Heart right ventricle (tissue), 16 donors: ENCODE results near the gene NDUFA7. TPM values are rescaled to one million over a fixed set of nuclear protein-coding genes. Genes with fewer than 3 reads are reported as not detected.
A peak's percentile ranks its signal among the peaks of the same experiment; 100 is the strongest.
"Not testable (repeated sequence)": the region's sequence is repeated elsewhere in the genome, so short reads cannot be mapped to it uniquely, and the experiment has no call there.

Experiments
- ATAC-seq, 8 donors: fragments of 200-7000 bp; cut with Tn5 transposase; one replicate each; pipeline ENCODE4 v1.9.1; 2020; ENCODE audit warnings: mild to moderate bottlenecking in 8 of 8, moderate library complexity in 8 of 8, moderate number of reproducible peaks in 1 of 8
- DNase-seq, 2 donors: peaks; one replicate each; pipeline ENCODE4 v3.0.0-alpha.2; 2020
- H3K27ac ChIP-seq, 10 donors: fragments of 200-600 bp; sonication (generic) in 2 of 10; one replicate each; pipeline versions ENCODE4 v1.5.0 to v1.8.0; 2020 to 2022; ENCODE audit warnings: mild to moderate bottlenecking in 3 of 10
- H3K27me3 ChIP-seq, 7 donors: fragments of 200-600 bp; one replicate each; pipeline ENCODE4 v1.8.0; 2021 to 2022; ENCODE audit warnings: mild to moderate bottlenecking in 2 of 7
- H3K36me3 ChIP-seq, 9 donors: fragments of 200-600 bp; sonication (generic) in 1 of 9; one replicate each; pipeline versions ENCODE4 v1.5.0 to v1.8.0; 2020 to 2022; ENCODE audit warnings: mild to moderate bottlenecking in 2 of 9
- H3K4me1 ChIP-seq, 9 donors: fragments of 200-600 bp; sonication (generic) in 1 of 9; one replicate each; pipeline versions ENCODE4 v1.5.0 to v1.8.0; 2020 to 2022; ENCODE audit warnings: mild to moderate bottlenecking in 4 of 9
- H3K4me3 ChIP-seq, 10 donors: fragments of 200-600 bp; sonication (generic) in 2 of 10; one replicate each; pipeline versions ENCODE4 v1.5.0 to v1.8.0; 2020 to 2022; ENCODE audit warnings: mild to moderate bottlenecking in 7 of 10, moderate library complexity in 2 of 10
- H3K9me3 ChIP-seq, 11 donors: fragments of 200-600 bp in 10 of 11; sonication (generic) in 2 of 11; one replicate each; pipeline versions ENCODE4 v1.5.0 to v1.8.0; 2013 to 2022; ENCODE audit warnings: mild to moderate bottlenecking in 2 of 11, control low read depth in 1 of 11, moderate library complexity in 1 of 11
- WGBS, 2 donors: extraction: QIAGEN DNeasy Blood & Tissue Kit; methylation state at CpG; one replicate each; pipeline ENCODE4 v1.1.7; 2013; ENCODE audit warnings: inconsistent platforms in 1 of 2; 5-methylcytosine and 5-hydroxymethylcytosine counted together
- intact Hi-C, 10 donors: fragments of 100-400 bp; cut with DNase I; formaldehyde crosslinking; loops; one replicate each; pipeline versions ENCODE4 v1.11.1 to v1.14.2; 2022
- polyA plus RNA-seq, 2 donors: library from polyadenylated mRNA; stranded (reverse); fragments of 200-250 nt; gene quantifications; one replicate each; pipeline ENCODE4 v1.2.3, GENCODE V29; 2013
- total RNA-seq, 10 donors: library from RNA; stranded (reverse); fragmentation: NEBNext Ultra II Directional in 3 of 10; extraction: Animal tissue kit (Norgen Biotek cat#: 25700) in 3 of 10; gene quantifications; one replicate each; pipeline versions ENCODE4 v1.2.1 to v1.2.4, GENCODE V29; 2021 to 2023
- TF ChIP-seq, protein P1 (sequence below), 9 donors: fragments of 200-600 bp; sonication (generic) in 2 of 9; IDR thresholded peaks; one replicate each; pipeline versions ENCODE4 v1.5.0 to v1.8.0; 2021 to 2022; ENCODE audit warnings: antibody characterized with exemption in 9 of 9, mild to moderate bottlenecking in 5 of 9, moderate library complexity in 1 of 9
- donor health status: Arrhythmogenic right ventricular cardiomyopathy.
- donor health status: ischemic (EF 13 %, LVEDD 7.1; RV severe dilation, severe dysfunction).
- donor health status: healthy with polysubstance abuse.
- donor health status: DM: no; HTN: yes; CAD: no.
- donor health status: DM: no; HTN: no; CAD: no.
- donor health status: ischemic (EF 25% LVEDD 6.9; RV normal size, moderate dysfunction).
- donor health status: ischemic (EF 25% LVEDD 5.7; RV mildly dilated, moderate dysfunction).
- donor health status: healthy.
- donor health status: DM: yes; HTN: yes; CAD: no.
- donor health status: Ischemic cardiomyopathy.
- donor health status: ischemic (EF 35%, LVEDD 5.7; RV mildly dilated, moderate dysfunction).
- donor health status: nonischemic (EF 11% LVEDD 7.7; RV severe dilation, severe dysfunction).
- donor health status: DM: yes; HTN: yes; CAD: no.
- donor health status: PGD.
- donor health status: ischemic (EF 29% LVEDD 5.4; RV normal size, mild dysfunction).
- donor health status: nonischemic (EF 23%, LVEDD 6.1; RV moderate dilation, normal function).

The NDUFA7 gene
- total and polyA plus RNA-seq, 12 donors: 74.7 to 436 (median 103) TPM

DNA sequence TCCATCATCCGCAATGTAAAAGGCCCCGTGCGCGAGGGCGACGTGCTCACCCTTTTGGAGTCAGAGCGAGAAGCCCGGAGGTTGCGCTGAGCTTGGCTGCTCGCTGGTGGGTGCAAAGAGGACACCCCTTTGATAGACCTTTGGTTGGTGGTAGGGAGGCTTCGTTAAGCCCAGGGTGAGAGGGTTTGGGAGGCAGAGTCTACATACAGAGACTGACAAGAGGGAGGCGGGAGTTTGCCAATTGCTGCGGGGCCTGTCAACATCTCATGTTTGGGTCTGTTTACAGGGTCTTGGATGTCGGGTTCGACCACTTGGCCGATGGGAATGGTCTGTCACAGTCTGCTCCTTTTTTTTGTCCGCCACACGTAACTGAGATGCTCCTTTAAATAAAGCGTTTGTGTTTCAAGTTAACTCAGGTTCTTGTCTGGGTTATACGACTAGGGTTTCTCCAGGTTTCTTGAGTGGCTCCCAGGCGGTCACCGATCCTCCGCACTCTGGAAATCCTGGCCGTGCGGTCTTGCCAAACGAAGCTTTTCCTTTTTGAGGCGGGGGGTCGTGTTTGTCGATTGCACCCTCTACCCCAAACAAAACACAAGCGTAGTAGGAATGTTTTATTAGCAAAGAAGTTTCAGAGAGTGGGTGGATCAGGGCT, 937 bp upstream of the NDUFA7 start:
- TF ChIP-seq, protein P1, sequence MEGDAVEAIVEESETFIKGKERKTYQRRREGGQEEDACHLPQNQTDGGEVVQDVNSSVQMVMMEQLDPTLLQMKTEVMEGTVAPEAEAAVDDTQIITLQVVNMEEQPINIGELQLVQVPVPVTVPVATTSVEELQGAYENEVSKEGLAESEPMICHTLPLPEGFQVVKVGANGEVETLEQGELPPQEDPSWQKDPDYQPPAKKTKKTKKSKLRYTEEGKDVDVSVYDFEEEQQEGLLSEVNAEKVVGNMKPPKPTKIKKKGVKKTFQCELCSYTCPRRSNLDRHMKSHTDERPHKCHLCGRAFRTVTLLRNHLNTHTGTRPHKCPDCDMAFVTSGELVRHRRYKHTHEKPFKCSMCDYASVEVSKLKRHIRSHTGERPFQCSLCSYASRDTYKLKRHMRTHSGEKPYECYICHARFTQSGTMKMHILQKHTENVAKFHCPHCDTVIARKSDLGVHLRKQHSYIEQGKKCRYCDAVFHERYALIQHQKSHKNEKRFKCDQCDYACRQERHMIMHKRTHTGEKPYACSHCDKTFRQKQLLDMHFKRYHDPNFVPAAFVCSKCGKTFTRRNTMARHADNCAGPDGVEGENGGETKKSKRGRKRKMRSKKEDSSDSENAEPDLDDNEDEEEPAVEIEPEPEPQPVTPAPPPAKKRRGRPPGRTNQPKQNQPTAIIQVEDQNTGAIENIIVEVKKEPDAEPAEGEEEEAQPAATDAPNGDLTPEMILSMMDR (IDR thresholded peaks at IDR 0.05): no peak
- H3K4me3 ChIP-seq: peak overlapping the region; percentile 67 to 99 (median 96)
- no peak for DNase-seq
- peaks cover 17 to 51% (median 44%) of the 10 kb centered on the region in 9 donors for H3K4me1 ChIP-seq
- ATAC-seq: peak in 4 of 8 donors; percentile 1 to 18 (median 8)
- peaks cover 0 to 45% (median 14%) of the 10 kb centered on the region in 9 donors for H3K36me3 ChIP-seq
- no peaks in the 10 kb centered on the region for H3K27me3 ChIP-seq
- intact Hi-C loops: loop anchor here in 3 of 10 donors (2.0 to 10.0 kb wide), 4 partner anchors 21 to 193 kb away; partner anchors contain the start of genes KANK3 (in 1 of the 3) and ZNF414 (in 1 of the 3)
- WGBS, 2 donors: 16% methylated on average over 30 of the region's 30 CpGs
- H3K9me3 ChIP-seq: peaks cover 0 to 7% (median 0%) of the 10 kb centered on the region in 11 donors
- H3K27ac ChIP-seq: peak overlapping the region; percentile 78 to 97 (median 96)

GRCh38 chr19:8320564-8321066, 560 bp downstream of the NDUFA7 start:
- DNase-seq: no peak
- peak overlapping the region; percentile 67 to 99 (median 96) for H3K4me3 ChIP-seq
- TF ChIP-seq, protein P1 (IDR thresholded peaks at IDR 0.05): no peak
- intact Hi-C loops: loop anchor here in 3 of 10 donors (2.0 to 10.0 kb wide), 4 partner anchors 22 to 194 kb away; partner anchors contain the start of genes KANK3 (in 1 of the 3) and ZNF414 (in 1 of the 3)
- H3K36me3 ChIP-seq: peaks cover 0 to 49% (median 29%) of the 10 kb centered on the region in 9 donors
- ATAC-seq: peak in 7 of 8 donors; percentile 2 to 16 (median 8)
- 1 to 2% methylated on average over 16 of the region's 16 CpGs for WGBS, 2 donors
- no peaks in the 10 kb centered on the region for H3K27me3 ChIP-seq
- peak overlapping the region; percentile 81 to 97 (median 96) for H3K27ac ChIP-seq
- H3K9me3 ChIP-seq: no peaks in the 10 kb centered on the region
- peaks cover 17 to 59% (median 44%) of the 10 kb centered on the region in 9 donors for H3K4me1 ChIP-seq

GRCh38 chr19:8319807-8320520, 1.2 kb downstream of the NDUFA7 start:
- H3K4me1 ChIP-seq: peaks cover 17 to 57% (median 42%) of the 10 kb centered on the region in 9 donors
- no peak for ATAC-seq
- peak overlapping the region; percentile 67 to 99 (median 96) for H3K4me3 ChIP-seq
- WGBS, 2 donors: 84% methylated on average over 19 of the region's 19 CpGs
- intact Hi-C loops: loop anchor here in 3 of 10 donors (2.0 to 10.0 kb wide), 4 partner anchors 23 to 195 kb away; partner anchors contain the start of genes KANK3 (in 1 of the 3) and ZNF414 (in 1 of the 3)
- no peaks in the 10 kb centered on the region for H3K27me3 ChIP-seq
- DNase-seq: no peak
- H3K9me3 ChIP-seq: no peaks in the 10 kb centered on the region
- H3K27ac ChIP-seq: peak overlapping the region in 9 of 10 donors; percentile 92 to 97 (median 96)
- TF ChIP-seq, protein P1 (IDR thresholded peaks at IDR 0.05): no peak
- H3K36me3 ChIP-seq: peaks cover 0 to 52% (median 34%) of the 10 kb centered on the region in 9 donors

DNA sequence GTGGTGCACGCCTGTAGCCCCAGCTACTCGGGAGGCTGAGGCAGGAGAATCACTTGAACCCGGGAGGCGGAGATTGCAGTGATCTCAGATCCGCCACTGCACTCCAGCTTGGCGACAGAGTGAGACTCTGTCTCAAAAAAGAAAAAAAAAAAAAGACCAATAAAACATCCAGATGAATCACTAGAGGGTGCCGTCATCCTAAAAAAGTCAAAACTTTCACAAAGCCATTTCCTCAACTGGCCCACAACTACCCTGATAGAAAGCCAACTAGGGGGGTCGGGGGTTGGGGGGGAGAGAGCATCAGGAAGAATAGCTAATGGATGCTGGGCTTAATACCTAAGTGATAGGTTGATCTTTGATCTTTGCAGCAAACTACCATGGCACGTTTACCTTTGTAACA, 2.3 kb downstream of the NDUFA7 start:
- DNase-seq, H3K4me3 ChIP-seq, H3K27me3 ChIP-seq, H3K9me3 ChIP-seq, H3K27ac ChIP-seq, ATAC-seq: not testable (repeated sequence)
- H3K36me3 ChIP-seq: peaks cover 0 to 52% (median 40%) of the 10 kb centered on the region in 9 donors
- 78 to 82% methylated on average over 9 of the region's 9 CpGs for WGBS, 2 donors
- intact Hi-C loops: loop anchor here in 1 of 10 donors (10.0 kb wide), 1 partner anchor 54 kb away; no protein-coding TSS in a partner anchor
- peaks cover 17 to 46% (median 33%) of the 10 kb centered on the region in 9 donors for H3K4me1 ChIP-seq
